ENCODE results near the gene NDUFA7.

NDUFA7 gene

GRCh38 chr19:8361921-8362793, 41.0 kb upstream of the NDUFA7 start:
- Histone ChIP-seq H3K4me3 (replicated peaks; ENCODE audit: insufficient read depth, low read length) (no peak overlapping the region), H3K27ac (replicated peaks) (no peak overlapping the region), H3K27me3 (ENCODE audit: insufficient read depth, poor library complexity, severe bottlenecking) (peaks cover 38% of the 10 kb centered on the region)
- TF ChIP-seq POLR2AphosphoS5 (IDR thresholded peaks at IDR 0.05; ENCODE audit: low read depth) (no peak), SPI1 (IDR thresholded peaks at IDR 0.05; ENCODE audit: borderline replicate concordance, low read depth) (no peak)
- peak in 1 of 2 experiments; percentile 70 for DNase-seq (ENCODE audit: low read depth in 1 of 2, low spot score in 1 of 2)

DNA sequence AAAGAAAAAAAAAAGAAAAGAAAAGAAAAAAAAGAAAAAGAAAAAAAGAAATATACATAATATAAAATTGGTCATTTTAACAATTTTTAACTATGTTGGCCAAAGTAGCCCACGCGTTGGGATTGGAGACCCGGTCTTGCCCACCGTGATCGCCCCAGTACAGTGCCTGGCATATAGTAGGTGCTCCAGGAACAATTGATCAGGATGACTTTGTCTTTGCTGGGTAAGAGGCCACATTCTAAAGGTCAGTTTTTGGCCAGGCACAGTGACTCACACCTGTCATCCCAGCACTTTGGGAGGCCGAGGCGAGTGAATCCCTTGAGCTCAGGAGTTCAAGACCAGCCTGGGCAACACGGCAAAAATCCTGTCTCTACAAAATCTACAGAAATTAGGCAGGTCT, 39.0 kb upstream of the NDUFA7 start:
- Histone ChIP-seq H3K4me3 (replicated peaks; ENCODE audit: insufficient read depth, low read length) (no peak overlapping the region), H3K27me3 (ENCODE audit: insufficient read depth, poor library complexity, severe bottlenecking) (peaks cover 21% of the 10 kb centered on the region), H3K27ac (replicated peaks) (no peak overlapping the region)
- TF ChIP-seq CTCF (IDR thresholded peaks at IDR 0.05; ENCODE audit: insufficient read depth, low read length) = no peak
- no peak for TF ChIP-seq POLR2AphosphoS5 (IDR thresholded peaks at IDR 0.05; ENCODE audit: low read depth)
- no peak for TF ChIP-seq GABPA (IDR thresholded peaks at IDR 0.05; ENCODE audit: low read depth)
- TF ChIP-seq SPI1 (IDR thresholded peaks at IDR 0.05; ENCODE audit: borderline replicate concordance, low read depth) = no peak
- no peak for TF ChIP-seq REST (IDR thresholded peaks at IDR 0.05; ENCODE audit: insufficient replicate concordance, low read depth)
- DNase-seq (ENCODE audit: low read depth in 1 of 2, low spot score in 1 of 2) = no peak

DNA sequence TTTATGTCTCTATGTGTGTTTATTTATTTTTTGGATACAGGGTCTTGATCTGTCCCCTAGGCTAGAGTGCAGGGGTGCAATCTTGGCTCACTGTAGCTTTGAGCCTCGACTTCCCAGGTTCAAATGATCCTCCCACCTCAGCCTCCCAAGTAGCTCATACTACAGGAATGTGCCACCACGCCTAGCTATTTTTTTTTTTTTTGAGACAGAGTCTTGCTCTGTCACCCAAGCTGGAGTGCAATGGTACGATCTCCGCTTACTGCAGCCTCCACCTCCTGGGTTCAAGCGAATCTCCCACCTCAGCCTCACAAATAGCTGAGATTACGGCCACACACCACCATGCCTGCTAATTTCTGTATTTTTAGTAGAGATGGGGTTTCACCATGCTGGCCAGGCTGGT, 37.8 kb upstream of the NDUFA7 start:
- no peak for DNase-seq (ENCODE audit: low read depth in 1 of 2, low spot score in 1 of 2)
- no peak for TF ChIP-seq CTCF (IDR thresholded peaks at IDR 0.05; ENCODE audit: insufficient read depth, low read length)
- no peak for TF ChIP-seq POLR2AphosphoS5 (IDR thresholded peaks at IDR 0.05; ENCODE audit: low read depth)
- TF ChIP-seq GABPA (IDR thresholded peaks at IDR 0.05; ENCODE audit: low read depth) = no peak
- TF ChIP-seq REST (IDR thresholded peaks at IDR 0.05; ENCODE audit: insufficient replicate concordance, low read depth) = no peak
- no peak for TF ChIP-seq SPI1 (IDR thresholded peaks at IDR 0.05; ENCODE audit: borderline replicate concordance, low read depth)
- no peak overlapping the region for H3K27ac ChIP-seq (replicated peaks)
- no peak overlapping the region for H3K4me3 ChIP-seq (replicated peaks; ENCODE audit: insufficient read depth, low read length)
- H3K27me3 ChIP-seq (ENCODE audit: insufficient read depth, poor library complexity, severe bottlenecking) = peaks cover 9% of the 10 kb centered on the region

DNA sequence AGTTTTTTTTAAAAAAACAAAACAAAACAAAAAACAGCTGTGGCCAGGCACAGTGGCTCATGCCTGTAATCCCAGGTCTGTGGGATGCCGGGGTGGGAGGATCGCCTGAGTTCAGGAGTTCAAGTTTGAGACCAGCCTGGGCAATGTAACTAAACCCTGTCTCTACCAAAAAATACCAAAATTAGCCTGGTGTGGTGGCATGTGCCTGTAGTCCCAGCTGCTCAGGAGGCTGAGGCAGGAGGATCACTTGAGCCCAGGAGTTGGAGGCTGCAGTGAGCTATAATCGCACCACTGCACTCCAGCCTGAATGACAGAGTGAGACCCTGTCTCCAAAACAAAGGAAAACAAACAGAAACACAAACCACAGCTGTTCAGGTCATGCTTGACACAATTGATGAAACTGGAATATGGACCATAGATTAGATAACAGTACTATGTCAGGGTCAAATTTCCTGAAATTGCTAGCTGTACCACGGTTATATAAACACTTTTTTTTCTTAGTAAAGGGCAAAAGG, 35.9 kb upstream of the NDUFA7 start:
- TF ChIP-seq CTCF (IDR thresholded peaks at IDR 0.05; ENCODE audit: insufficient read depth, low read length) = no peak
- TF ChIP-seq REST (IDR thresholded peaks at IDR 0.05; ENCODE audit: insufficient replicate concordance, low read depth) = no peak
- TF ChIP-seq SPI1 (IDR thresholded peaks at IDR 0.05; ENCODE audit: borderline replicate concordance, low read depth) = no peak
- no peak for TF ChIP-seq GABPA (IDR thresholded peaks at IDR 0.05; ENCODE audit: low read depth)
- TF ChIP-seq POLR2AphosphoS5 (IDR thresholded peaks at IDR 0.05; ENCODE audit: low read depth) = no peak
- no peak for DNase-seq (ENCODE audit: low read depth in 1 of 2, low spot score in 1 of 2)
- H3K27ac ChIP-seq (replicated peaks) = no peak overlapping the region
- no peak overlapping the region for H3K4me3 ChIP-seq (replicated peaks; ENCODE audit: insufficient read depth, low read length)
- H3K27me3 ChIP-seq (ENCODE audit: insufficient read depth, poor library complexity, severe bottlenecking) = peaks cover 4% of the 10 kb centered on the region

All from HL-60 (cell line).